Measurements from ENCODE around the gene DEF6. TPM values are rescaled to one million over a fixed set of nuclear protein-coding genes. Genes with fewer than 3 reads are reported as not detected.

The DEF6 gene
- total and polyA plus RNA-seq, 2 of the 13 experiments (the other 11 are each of a cell fraction or from before 2014, with no cell fraction given), result 5.2 to 10.0 TPM

DNA sequence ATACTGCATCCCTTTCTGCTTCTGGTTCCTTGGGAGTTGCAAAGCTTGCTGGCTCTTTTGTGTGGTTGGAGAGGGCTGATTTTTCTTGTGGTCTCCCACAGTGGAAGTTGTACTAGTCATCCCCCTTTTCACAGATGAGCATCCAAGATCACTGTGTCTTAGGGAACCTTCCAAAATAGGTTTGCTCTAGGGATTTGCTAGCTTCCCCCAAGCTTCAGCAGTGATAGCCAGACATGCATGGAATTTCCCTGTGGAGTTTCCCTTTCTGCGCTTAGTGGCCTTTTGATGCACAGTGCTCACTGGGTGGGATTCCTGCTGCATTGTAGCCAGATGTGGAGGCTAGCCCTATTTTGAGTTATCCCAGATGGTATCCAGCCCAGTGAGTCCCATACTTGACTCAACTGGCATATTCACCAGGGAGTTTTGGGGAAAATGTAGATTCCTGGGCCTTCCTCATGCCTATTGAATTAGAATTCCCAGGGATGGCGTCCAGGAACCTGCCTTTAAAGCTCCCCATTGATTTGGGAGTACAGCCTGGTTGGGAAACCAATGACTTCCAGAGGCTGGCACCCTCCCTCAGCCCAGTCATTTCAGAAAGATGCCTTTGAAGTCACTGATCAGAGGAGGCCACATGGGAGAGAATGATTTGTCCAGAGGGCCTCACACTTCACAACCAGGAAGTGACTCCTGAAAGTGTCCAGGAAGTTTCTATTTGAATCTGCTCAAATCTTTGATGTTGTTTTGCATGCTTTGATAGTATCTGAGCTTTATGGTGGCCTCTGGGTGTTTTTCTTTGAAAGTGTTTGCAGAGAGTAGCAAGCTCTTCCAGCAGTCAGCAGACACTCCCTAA, 70.6 kb downstream of the DEF6 start:
- peak; percentile 76 for FAIRE-seq
- no TSS peak for BruUV-seq (replicated peaks)
- H3K4me3 ChIP-seq (replicated peaks in 1 of 3; ENCODE audit: insufficient read depth in 1 of 3, low read depth in 2 of 3, low read length in 3 of 3), result no peak overlapping the region
- peak; percentile 96 for DNase-seq (ENCODE audit: low spot score)
- H2AFZ ChIP-seq (ENCODE audit: low read length), result no peak overlapping the region
- H3K9me3 ChIP-seq (ENCODE audit: low read length), result no peaks in the 10 kb centered on the region
- ChIA-PET POLR2A (interaction anchor here (1.0 to 1.3 kb wide), 6 partner anchors 8 to 128 kb away, joined by 3 to 8 read pairs (median 3); partner anchors contain the start of genes RPL10A and TEAD3), CTCF (ENCODE audit: low intra/inter-chr PET ratio, low total read pairs) (no interaction called here)
- peak overlapping the region; percentile 33 for H3K4me2 ChIP-seq (ENCODE audit: low read depth, low read length)
- ATAC-seq, result peak; percentile 70
- no peaks in the 10 kb centered on the region for H4K20me1 ChIP-seq (ENCODE audit: insufficient read depth, low read length)
- WGBS (ENCODE audit: low lambda C conversion rate), result 78% methylated on average over 2 of the region's 2 CpGs
- intact Hi-C loops (cut with micrococcal nuclease; ENCODE audit: unreplicated experiment), result loop anchor here (1.0 to 5.0 kb wide), 2 partner anchors 8 to 34 kb away; no protein-coding TSS in a partner anchor
- in situ Hi-C loops (cut with HindIII; ENCODE audit: extremely low pct_ligation_motif_present, low pct_unique_long_range_greater_than_20kb), result no loop called here
- no peaks in the 10 kb centered on the region; a peak in 1 of 5 replicates for H3K36me3 ChIP-seq (replicated peaks in 1 of 2; ENCODE audit: control insufficient read depth in 1 of 2, insufficient read depth in 2 of 2, low read length in 2 of 2)
- H3K4me1 ChIP-seq (ENCODE audit: insufficient read depth, low read length), result peaks cover 71% of the 10 kb centered on the region
- peak overlapping the region; percentile 31; the same call in 1 of the 2 replicates for H3K9ac ChIP-seq (ENCODE audit: insufficient read depth, low read depth, low read length)
- peak overlapping the region; percentile 63 for H3K27ac ChIP-seq (ENCODE audit: extremely low read length, insufficient read depth, low read length)
- H3K79me2 ChIP-seq (ENCODE audit: insufficient read depth, low read length), result peaks cover 19% of the 10 kb centered on the region
- H3K27me3 ChIP-seq (ENCODE audit: control insufficient read depth in 1 of 2, insufficient read depth in 2 of 2, low read length in 2 of 2), result no peaks in the 10 kb centered on the region
- no peak for TF ChIP-seq RFXANK (CRISPR knock-in tag; IDR thresholded peaks at IDR 0.05)
- peak; percentile 59 for TF ChIP-seq ASH2L (IDR thresholded peaks at IDR 0.05; ENCODE audit: insufficient read length, low read depth, low read length)
- TF ChIP-seq SOX13 (IDR thresholded peaks at IDR 0.05), result peak; percentile 10; the same call in 1 of the 2 replicates
- peak in 1 of 2 experiments; percentile 65; a peak in 2 of 4 replicates for TF ChIP-seq SOX13 (CRISPR knock-in tag; conservative IDR thresholded peaks at IDR 0.05 in 1 of 2, IDR thresholded peaks at IDR 0.05 in 1 of 2)
- TF ChIP-seq MED8 (CRISPR knock-in tag; IDR thresholded peaks at IDR 0.05; ENCODE audit: insufficient replicate concordance), result no peak
- peak; percentile 46; the same call in 1 of the 2 replicates for TF ChIP-seq ZNF644 (CRISPR knock-in tag; IDR thresholded peaks at IDR 0.05; ENCODE audit: low read depth)
- TF ChIP-seq RARA (CRISPR knock-in tag; IDR thresholded peaks at IDR 0.05), result peak; percentile 80
- no peak for TF ChIP-seq KDM2A (CRISPR knock-in tag; IDR thresholded peaks at IDR 0.05; ENCODE audit: borderline replicate concordance, low read depth)
- peak; percentile 38 for TF ChIP-seq NFYB (CRISPR knock-in tag; IDR thresholded peaks at IDR 0.05)
- no peak for TF ChIP-seq RFX1 (IDR thresholded peaks at IDR 0.05)
- 0 out of 2 replicates have a peak, but pooled peaks have one; percentile 39 for TF ChIP-seq ZNF816 (CRISPR knock-in tag; IDR thresholded peaks at IDR 0.05; ENCODE audit: borderline replicate concordance)
- TF ChIP-seq RAD21 (CRISPR knock-in tag; IDR thresholded peaks at IDR 0.05), result no peak
- no peak for TF ChIP-seq CEBPG (CRISPR knock-in tag; IDR thresholded peaks at IDR 0.05)
- no peak for TF ChIP-seq DNMT3B (CRISPR knock-in tag; conservative IDR thresholded peaks at IDR 0.05)
- TF ChIP-seq ZBTB21 (CRISPR knock-in tag; IDR thresholded peaks at IDR 0.05), result 0 out of 2 replicates have a peak, but pooled peaks have one; percentile 28
- no peak for TF ChIP-seq PITX1 (CRISPR knock-in tag; IDR thresholded peaks at IDR 0.05)
- 0 out of 2 replicates have a peak, but pooled peaks have one; percentile 24 for TF ChIP-seq MIXL1 (CRISPR knock-in tag; IDR thresholded peaks at IDR 0.05)
- TF ChIP-seq, protein P1, sequence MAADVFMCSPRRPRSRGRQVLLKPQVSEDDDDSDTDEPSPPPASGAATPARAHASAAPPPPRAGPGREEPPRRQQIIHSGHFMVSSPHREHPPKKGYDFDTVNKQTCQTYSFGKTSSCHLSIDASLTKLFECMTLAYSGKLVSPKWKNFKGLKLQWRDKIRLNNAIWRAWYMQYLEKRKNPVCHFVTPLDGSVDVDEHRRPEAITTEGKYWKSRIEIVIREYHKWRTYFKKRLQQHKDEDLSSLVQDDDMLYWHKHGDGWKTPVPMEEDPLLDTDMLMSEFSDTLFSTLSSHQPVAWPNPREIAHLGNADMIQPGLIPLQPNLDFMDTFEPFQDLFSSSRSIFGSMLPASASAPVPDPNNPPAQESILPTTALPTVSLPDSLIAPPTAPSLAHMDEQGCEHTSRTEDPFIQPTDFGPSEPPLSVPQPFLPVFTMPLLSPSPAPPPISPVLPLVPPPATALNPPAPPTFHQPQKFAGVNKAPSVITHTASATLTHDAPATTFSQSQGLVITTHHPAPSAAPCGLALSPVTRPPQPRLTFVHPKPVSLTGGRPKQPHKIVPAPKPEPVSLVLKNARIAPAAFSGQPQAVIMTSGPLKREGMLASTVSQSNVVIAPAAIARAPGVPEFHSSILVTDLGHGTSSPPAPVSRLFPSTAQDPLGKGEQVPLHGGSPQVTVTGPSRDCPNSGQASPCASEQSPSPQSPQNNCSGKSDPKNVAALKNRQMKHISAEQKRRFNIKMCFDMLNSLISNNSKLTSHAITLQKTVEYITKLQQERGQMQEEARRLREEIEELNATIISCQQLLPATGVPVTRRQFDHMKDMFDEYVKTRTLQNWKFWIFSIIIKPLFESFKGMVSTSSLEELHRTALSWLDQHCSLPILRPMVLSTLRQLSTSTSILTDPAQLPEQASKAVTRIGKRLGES (CRISPR knock-in tag; IDR thresholded peaks at IDR 0.05; ENCODE audit: borderline replicate concordance), result no peak
- TF ChIP-seq ZNF292 (CRISPR knock-in tag; IDR thresholded peaks at IDR 0.05; ENCODE audit: borderline replicate concordance, low read depth), result peak; percentile 65; the same call in 1 of the 2 replicates
- TF ChIP-seq, protein P2, sequence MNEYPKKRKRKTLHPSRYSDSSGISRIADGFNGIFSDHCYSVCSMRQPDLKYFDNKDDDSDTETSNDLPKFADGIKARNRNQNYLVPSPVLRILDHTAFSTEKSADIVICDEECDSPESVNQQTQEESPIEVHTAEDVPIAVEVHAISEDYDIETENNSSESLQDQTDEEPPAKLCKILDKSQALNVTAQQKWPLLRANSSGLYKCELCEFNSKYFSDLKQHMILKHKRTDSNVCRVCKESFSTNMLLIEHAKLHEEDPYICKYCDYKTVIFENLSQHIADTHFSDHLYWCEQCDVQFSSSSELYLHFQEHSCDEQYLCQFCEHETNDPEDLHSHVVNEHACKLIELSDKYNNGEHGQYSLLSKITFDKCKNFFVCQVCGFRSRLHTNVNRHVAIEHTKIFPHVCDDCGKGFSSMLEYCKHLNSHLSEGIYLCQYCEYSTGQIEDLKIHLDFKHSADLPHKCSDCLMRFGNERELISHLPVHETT (CRISPR knock-in tag; conservative IDR thresholded peaks at IDR 0.05), result no peak
- TF ChIP-seq ZFY (CRISPR knock-in tag; IDR thresholded peaks at IDR 0.05), result no peak
- peak; percentile 32; the same call in 1 of the 2 replicates for TF ChIP-seq ATF1 (CRISPR knock-in tag; IDR thresholded peaks at IDR 0.05)
- peak; percentile 63 for TF ChIP-seq ISL2 (CRISPR knock-in tag; IDR thresholded peaks at IDR 0.05)

Data from HepG2 (cell line).